Omental fat pad (tissue), 4 donors: ENCODE measurements around the gene ZRANB3. TPM values are rescaled to one million over a fixed set of nuclear protein-coding genes. Genes with fewer than 3 reads are reported as not detected.

Source experiments
- ATAC-seq: fragments of 150-250 bp; one replicate; pipeline ENCODE4 v1.9.1; 2016; ENCODE audit warnings: mild to moderate bottlenecking, moderate library complexity; ENCODE audit not compliant: low FRiP score
- DNase-seq: peaks from one replicate; pipeline ENCODE4 v3.0.0-alpha.2; 2019; ENCODE audit warnings: low spot score
- CTCF ChIP-seq, 3 donors: fragments of 450-650 bp; IDR thresholded peaks; one replicate each; pipeline ENCODE4 v1.5.1; 2016 to 2017; ENCODE audit warnings: antibody characterized with exemption in 3 of 3, mild to moderate bottlenecking in 3 of 3, moderate library complexity in 2 of 3
- total RNA-seq, 4 donors: library from RNA; depleted of rRNA; stranded (reverse); fragments of >200 nt; gene quantifications; one replicate each; pipeline ENCODE4 v1.1.0, GENCODE V29; 2016

ZRANB3 gene
- total RNA-seq, 4 donors from 2014 or later: 3.3 to 4.0 (median 3.9) TPM

- no peak for TF ChIP-seq CTCF (IDR thresholded peaks at IDR 0.05)
- ATAC-seq (no peak), DNase-seq (no peak)
Observed at GRCh38 chr2:135163901-135164300, 367.1 kb downstream of the ZRANB3 start.

DNA sequence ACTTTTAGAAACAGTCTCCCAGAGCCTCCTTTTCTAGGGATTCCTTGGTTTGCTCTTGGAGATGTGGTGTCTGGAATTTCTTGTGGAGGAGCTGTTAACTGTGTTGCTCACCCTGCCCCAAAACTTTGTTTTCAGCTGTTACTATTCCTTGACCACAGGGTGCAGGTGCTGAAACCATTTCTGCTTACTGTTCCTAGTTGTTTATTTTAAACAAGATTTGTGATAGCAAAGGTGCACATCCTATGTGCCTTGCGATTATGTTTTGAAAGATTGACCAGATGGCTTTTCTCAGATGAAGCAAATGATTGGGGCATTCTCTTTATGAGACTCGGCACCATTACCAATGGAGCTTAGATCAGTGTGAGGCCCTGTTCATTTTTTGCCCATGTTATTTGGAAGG, 367.7 kb downstream of the ZRANB3 start:
- TF ChIP-seq CTCF (IDR thresholded peaks at IDR 0.05): no peak
- DNase-seq (no peak), ATAC-seq (no peak)

DNA sequence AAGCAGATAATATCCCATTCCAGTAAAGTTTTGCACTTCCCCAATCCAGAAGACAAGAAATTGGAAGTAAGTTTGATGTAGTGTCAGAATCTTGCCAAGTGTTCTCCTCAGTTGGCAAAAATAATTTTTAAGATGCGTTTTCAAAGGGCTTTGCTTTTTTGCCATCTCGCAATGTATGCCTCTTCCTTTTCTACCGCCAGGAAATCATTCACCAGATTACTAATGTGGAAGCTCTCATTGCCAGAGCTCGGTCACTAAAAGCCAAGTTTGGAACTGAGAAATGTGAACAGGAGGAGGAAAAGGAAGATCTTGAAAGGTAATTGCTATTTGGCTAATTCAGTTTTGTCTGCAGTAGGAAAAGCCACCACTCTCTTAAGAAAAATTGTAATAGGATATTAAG, 368.2 kb downstream of the ZRANB3 start:
- no peak for TF ChIP-seq CTCF (IDR thresholded peaks at IDR 0.05)
- peak; percentile 22 for ATAC-seq
- DNase-seq: no peak

DNA sequence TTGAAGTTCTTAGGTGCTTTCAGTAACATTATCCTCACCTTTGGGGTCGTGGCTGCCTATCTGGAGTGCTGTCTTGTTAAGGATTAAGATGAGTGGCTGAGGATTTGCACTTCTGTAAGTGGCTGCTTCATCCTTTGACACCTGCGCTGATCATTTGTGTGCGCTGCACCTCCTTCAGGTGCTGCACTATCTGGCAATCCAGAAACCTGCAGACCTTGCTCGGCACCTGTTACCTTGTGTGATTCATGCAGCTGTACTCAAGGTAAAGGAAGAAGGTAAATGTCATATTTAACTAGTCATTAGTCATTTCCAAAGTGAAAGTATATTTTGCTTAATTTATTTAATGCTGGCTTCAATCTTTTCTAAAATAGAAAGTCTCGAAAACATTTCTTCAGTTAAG, 368.6 kb downstream of the ZRANB3 start:
- no peak for DNase-seq

DNA sequence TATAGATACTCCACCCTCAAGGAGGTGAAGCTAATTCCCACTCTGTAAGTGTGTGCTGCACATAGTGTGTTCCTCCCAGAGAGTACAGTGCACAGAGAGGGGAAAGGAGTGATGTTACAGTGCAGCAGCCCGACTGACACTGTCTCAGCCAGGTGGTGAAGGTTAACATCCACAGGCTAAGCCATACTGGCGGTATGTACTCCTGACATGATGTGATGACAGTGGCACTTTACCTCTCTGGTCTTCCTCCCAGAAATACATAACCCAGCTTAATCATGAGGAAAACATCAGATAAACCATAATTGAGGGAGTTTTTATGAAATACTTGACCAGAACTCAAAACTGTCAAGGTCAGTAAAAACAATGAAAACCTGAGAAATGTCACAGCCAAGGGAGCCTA, 371.8 kb downstream of the ZRANB3 start:
- DNase-seq: no peak
- TF ChIP-seq CTCF (IDR thresholded peaks at IDR 0.05): no peak
- no peak for ATAC-seq

More for the DNA sequence above, 368.6 kb downstream of the ZRANB3 start:
- no peak for TF ChIP-seq CTCF (IDR thresholded peaks at IDR 0.05)
- peak; percentile 41 for ATAC-seq

DNA sequence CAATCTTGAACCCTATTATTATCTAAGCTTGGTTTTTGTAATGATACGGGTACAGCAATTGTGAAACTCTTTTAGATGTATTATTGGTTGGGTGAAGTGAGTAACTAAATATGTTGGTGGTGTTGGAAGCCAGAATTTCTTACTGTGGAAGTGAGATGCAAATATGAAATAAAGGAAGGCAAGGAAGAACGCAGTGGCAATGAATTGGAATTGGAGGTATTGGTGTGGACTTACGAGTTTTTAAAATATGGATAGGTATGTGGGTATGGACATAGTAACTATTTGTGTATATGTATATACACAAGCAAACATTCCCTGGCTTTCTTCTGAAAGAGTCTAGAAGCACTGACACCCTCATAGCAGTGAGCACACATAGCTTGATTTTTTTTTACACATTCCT, 373.2 kb downstream of the ZRANB3 start:
- no peak for TF ChIP-seq CTCF (IDR thresholded peaks at IDR 0.05)
- DNase-seq: no peak
- ATAC-seq: no peak

GRCh38 chr2:135154962-135155361, 376.1 kb downstream of the ZRANB3 start:
- ATAC-seq (no peak), DNase-seq (no peak)
- no peak for TF ChIP-seq CTCF (IDR thresholded peaks at IDR 0.05)
